HG03139 (cell line): ENCODE measurements around the gene CCDC57.
"Not testable (repeated sequence)": the region's sequence is repeated elsewhere in the genome, so short reads cannot be mapped to it uniquely, and the experiment has no call there.

Experiments used
- ATAC-seq: cut with Tn5 transposase; IDR thresholded peaks from one replicate; pipeline ENCODE4 v1.9.1; 2021; ENCODE audit not compliant: unreplicated experiment

The CCDC57 gene

GRCh38 chr17:82212331-82213250 is at the start of gene CCDC57:
TSS of gene CCDC57 (minus strand) at chr17:82212842. CDS start at chr17:82201944, 10,898 bp downstream.
- ATAC-seq = peak; percentile 45

- no peak for ATAC-seq
These were observed 49.7 kb upstream of the CCDC57 start for GRCh38 chr17:82262344-82262743.

GRCh38 chr17:82259972-82260961 is 47.6 kb upstream of the CCDC57 start:
- not testable (repeated sequence) for ATAC-seq

DNA sequence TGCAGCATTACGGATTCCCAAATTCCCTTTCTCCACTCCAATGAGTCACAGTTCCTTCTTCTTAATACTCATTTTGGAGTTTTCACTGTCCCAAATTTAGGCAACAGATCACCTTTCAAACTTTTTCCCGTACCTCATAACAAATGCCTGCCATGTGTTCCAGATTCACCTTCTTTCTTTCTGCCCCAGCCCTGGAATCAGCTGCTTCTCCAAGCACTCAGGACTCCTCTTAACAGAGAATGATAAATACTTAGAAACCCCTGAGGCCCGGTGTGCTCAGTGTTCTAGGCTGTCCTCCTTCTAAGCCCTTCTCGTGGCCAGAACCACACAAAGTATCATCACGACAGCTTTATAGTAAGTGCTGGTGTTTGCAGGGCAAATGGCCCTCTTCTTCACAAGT is 45.9 kb upstream of the CCDC57 start:
- ATAC-seq = no peak

DNA sequence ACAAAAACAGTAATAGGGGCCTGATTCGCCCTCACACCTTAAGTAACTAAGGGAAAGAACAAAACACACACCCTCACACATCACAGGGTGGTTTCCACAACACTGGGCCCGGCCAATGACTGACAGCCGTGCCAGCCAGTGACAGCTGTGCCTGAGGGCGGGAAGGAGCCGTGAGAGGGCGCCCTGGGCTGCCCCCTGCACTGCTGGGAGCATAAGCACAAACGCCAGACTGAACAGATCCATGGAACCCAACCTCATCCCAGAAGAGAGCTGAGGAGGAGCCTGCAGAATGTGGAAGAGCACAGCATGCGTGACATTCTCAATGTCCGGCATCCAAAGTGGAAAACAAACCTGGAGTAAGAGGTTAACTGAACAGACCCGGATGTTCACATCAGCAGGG is 44.8 kb upstream of the CCDC57 start:
- no peak for ATAC-seq

- ATAC-seq = no peak
These were observed 43.7 kb upstream of the CCDC57 start for GRCh38 chr17:82256242-82256885.

DNA sequence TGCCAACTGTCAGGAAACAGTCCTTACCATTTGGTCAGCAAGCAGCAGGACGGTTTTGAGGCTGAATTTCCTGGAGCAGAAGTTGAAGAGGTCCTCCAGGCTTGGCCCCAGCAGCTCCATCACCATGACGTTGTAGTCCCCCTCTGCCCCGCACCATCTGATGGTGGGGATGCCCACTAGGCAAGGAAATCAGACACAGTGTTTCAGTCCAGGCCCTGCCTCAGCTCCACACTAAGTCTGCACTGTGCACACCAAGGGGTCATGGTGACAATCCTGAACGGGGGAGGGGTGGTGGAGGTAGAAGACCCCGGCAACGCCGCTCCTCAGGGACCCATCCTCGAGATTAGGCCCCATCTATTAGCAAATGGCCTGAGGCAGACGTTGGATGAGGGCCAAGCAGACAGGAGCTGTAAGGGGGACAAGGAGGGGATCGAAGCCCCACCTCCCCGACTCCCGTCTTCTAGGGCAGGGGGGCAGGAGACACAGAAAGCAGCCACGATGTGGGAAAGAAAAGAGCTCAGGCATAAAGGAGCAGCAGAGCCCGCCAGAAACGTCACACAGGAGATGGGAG is 42.8 kb upstream of the CCDC57 start:
- no peak for ATAC-seq

DNA sequence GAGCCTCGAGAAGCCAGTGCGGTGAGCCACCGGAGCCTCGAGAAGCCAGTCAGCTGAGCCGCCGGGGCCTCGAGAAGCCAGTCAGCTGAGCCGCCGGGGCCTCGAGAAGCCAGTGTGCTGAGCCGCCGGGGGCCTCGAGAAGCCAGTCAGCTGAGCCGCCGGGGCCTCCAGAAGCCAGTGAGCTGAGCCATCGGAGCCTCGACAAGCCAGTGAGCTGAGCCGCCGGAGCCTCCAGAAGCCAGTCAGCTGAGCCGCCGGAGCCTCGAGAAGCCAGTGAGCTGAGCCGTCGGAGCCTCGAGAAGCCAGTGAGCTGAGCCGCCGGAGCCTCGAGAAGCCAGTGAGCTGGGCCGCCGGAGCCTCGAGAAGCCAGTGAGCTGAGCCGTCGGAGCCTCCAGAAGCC is 42.1 kb upstream of the CCDC57 start:
- not testable (repeated sequence) for ATAC-seq

DNA sequence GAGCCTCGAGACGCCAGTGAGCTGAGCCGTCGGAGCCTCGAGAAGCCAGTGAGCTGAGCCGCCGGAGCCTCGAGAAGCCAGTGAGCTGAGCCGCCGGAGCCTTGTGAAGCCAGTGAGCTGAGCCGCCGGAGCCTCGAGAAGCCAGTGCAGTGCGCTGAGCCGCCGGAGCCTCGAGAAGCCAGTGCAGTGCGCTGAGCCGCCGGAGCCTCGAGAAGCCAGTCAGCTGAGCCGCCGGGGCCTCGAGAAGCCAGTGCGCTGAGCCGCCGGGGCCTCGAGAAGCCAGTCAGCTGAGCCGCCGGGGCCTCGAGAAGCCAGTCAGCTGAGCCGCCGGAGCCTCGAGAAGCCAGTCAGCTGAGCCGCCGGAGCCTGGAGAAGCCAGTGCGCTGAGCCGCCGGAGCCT is 41.5 kb upstream of the CCDC57 start:
- not testable (repeated sequence) for ATAC-seq

GRCh38 chr17:82253179-82253544 is 40.5 kb upstream of the CCDC57 start:
- no peak for ATAC-seq

DNA sequence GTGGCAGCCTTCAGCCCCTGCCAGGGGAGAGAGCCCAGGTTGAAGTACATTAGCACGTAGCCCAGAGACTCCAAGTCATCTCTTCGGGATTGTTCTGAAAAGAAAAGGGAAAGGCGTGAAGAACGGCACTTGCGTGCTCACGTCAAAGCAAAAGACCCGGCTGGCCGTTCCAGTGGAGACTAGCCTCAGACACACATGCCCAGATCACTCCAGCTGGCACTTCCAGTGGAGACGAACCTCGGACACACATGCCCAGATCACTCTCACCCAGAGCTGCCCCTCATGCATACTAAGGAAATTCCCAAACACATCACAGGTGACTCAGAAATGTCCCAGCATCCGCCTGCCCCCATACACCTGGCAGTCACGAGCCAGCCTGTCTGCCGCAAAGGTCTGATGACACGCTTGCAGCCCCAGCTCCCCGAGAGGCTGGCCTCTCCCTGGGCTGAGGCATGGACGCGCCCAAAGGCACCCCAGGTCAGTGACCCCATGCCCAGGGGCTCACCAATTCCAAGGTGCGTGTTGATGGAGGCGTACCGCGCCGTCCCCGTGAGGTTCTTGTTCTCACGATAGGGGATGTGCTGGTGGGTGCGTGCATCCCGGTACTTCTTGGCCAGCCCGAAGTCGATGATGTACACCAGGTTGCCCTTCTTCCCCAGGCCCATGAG is 40.0 kb upstream of the CCDC57 start:
- no peak for ATAC-seq

- no peak for ATAC-seq
These were observed 38.3 kb upstream of the CCDC57 start for GRCh38 chr17:82250868-82251500.

GRCh38 chr17:82249896-82250581 is 37.4 kb upstream of the CCDC57 start:
- no peak for ATAC-seq

- no peak for ATAC-seq
These were observed 36.4 kb upstream of the CCDC57 start for GRCh38 chr17:82248815-82249674.

DNA sequence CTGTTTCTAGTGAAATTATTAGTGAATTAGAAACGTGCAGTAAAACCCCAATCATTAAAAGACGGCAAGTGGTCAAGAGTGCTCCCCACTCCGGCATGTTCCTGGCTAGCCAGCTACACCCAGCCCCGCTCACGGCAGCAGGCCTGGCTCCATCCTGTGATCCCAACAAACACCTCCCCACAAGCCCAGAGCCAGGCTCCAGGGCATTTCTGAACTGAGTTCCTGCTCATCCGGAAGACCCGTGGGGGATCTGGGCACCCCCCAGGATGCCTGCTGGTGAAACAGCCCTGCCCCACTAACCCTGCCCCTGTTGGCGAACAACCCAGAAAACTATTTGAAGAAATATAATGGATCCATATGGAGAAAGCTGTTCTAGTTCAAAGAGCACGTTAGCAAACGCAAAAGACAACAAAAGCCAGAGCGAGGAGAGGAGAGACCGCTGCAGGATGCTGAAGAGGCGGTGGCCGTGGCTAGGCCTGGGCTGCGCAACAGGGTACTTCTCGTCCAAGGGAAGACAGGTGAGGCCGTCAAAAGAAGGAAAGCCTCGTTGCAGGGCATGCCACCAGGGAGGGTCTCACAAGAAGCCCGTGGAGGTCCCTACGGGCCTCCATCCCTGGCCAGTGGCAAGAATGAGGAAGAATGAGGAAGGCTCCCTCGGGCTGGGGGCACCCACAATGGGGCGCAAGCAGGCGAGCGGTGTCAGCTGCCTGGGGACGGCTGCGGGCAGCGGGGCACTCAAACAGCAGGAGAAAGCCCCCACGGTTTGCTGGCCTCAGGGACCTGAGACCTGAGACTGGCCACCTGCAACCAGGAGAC is 35.4 kb upstream of the CCDC57 start:
- no peak for ATAC-seq

DNA sequence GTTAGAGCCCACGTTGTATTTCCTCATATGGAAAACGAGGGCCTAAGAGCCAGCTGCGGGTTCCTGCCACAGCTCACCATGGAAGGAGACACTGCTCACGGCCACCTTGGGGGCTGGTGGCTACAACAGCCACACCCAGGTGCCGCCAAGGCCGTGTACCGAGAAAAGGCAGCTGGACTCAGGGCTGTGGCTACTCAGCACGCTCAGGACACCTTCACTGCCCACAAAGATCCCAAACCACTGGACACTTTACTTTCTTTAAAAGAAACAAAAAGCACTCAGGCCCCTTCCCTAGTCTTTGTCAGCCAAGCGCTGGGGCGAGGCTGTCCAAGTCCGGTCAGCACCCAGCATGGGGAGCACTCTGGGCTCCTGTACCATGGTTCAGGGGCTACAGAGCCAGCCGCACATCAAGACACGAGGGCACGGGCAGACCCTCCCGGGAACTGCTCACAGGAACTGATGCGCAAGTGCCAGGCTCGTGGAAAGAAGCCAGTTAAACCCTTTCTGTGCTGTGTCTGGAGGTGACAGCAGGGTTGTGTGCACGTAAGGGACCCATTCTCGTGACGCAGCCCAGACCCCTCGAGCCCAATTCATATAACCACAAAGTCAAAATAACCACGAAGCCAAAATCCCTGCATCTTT is 34.7 kb upstream of the CCDC57 start:
- no peak for ATAC-seq
